ENCODE data around the gene HEY2. TPM values are rescaled to one million over a fixed set of nuclear protein-coding genes. Genes with fewer than 3 reads are reported as not detected.

Gene HEY2
- not detected in 2 replicates for total RNA-seq

DNA sequence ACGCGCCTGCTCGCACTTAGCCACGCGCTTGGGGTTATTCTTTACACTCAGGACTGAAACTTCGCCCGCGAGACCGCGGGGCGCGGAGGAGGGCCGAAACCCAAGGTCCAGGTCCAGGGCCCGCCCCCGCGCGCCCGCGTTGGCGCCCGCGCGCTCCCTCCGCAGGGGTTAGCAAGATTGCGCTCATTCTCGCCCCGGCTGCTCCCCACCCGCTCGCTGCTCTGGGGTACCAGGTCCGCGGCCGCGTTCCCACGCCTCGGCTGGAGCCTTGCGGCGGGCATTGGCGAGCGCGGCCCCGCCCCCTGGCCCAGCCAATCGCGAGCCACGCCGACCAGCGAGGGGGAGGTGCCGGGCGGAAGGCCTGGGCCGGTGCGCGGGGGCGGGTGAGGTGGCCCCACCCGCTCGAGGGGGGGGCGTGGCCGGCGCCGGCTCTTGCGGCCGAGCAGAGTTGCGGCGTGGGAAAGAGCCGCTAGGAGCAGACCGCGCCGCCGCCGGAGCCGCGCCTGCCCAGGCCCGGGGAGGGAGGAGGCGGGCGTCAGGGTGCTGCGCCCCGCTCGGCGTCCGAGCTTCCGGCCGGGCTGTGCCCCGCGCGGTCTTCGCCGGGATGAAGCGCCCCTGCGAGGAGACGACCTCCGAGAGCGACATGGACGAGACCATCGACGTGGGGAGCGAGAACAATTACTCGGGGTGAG is at the start of gene HEY2:
Gene HEY2 (plus strand): TSS at position 460 of the 692 bp plus-strand sequence. CDS start 145 bp downstream, at position 605.

DNA sequence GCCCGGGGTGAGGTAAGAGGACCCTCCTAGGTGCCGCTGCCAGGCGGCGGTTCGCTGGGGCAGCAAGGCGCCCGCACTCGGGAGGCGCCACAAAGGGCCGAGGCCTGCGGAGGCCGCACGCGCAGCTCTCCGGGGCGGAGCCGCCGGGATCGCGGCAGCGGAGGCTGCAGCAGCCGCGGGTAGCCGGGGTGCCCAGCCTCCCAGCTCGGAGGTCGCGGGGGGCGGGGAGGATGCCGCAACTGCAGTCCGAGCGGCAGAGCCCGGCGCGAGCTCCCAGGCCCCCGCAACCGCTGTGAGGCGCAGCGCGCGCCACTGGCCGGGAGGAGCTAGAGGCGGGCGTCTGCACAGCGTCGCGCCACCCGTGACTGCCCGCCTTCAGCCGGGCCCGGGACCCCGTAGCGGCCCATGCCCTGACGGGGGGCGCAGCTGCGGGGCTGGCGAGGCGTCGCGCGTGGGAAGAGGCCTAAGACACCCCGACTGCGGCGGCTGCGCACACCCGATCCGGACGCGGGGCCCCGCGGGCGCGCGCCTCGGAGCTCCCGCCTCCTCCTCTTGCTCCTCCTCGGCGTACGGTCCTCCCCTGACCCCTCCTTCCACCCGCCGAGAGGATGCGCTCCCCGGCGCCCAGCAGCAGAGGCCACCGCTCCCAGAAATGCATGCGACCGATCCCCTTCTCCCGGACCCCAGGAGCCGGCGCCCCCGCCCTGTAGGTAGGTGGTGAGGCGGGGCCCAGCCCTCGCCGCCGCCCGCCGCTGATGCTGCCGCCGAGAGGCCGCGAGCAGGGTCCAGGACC is 41.1 kb downstream of the HEY2 start, which contains the start of gene NCOA7:
Gene NCOA7 (plus strand): TSS at position 603 of the 793 bp plus-strand sequence. CDS start 24,395 bp downstream, outside the sequence.

Other genes with a start within 250 kb of the HEY2 start
- gene NCOA7, start 41.3 kb downstream of the HEY2 start, total RNA-seq = 49.2 and 58.8 TPM in 2 replicates
- gene HINT3, start 207.1 kb downstream of the HEY2 start, total RNA-seq = 8.4 and 18.1 TPM in 2 replicates
- 14.0 and 22.7 TPM in 2 replicates for gene TRMT11, start 236.9 kb downstream of the HEY2 start, total RNA-seq